ENCODE results near the gene OPHN1.

OPHN1 gene

GRCh38 chrX:68183612-68184214, 249.6 kb downstream of the OPHN1 start:
- in situ Hi-C loops (cut with MboI; ENCODE audit: low sequenced_read_pairs) = loop anchor here (25.0 kb wide), 1 partner anchor 529 kb away; no protein-coding TSS in a partner anchor

- in situ Hi-C loops (cut with MboI; ENCODE audit: low sequenced_read_pairs) = loop anchor here (25.0 kb wide), 1 partner anchor 532 kb away; no protein-coding TSS in a partner anchor
Observed at GRCh38 chrX:68180579-68180978, 252.7 kb downstream of the OPHN1 start.

DNA sequence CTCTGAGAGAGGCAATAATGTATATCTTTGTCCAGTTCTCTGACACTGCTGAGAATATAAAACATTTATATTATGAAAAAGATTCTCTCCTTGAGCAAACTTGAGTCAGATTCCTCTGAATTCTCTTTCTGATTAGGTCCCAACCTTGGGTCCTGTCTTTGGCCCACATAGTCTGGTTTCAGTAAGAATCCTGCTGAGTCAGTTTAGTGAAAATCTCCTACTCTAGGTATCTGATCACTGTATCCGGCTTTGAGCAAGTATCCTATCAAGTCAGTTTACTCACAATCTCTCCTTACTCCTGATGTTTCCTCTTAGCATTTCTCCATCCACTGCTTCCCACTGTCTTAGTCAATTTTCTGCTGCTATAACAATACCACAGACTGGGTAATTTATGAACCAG, 253.9 kb downstream of the OPHN1 start:
- in situ Hi-C loops (cut with MboI; ENCODE audit: low sequenced_read_pairs) = loop anchor here (25.0 kb wide), 1 partner anchor 533 kb away; no protein-coding TSS in a partner anchor

GRCh38 chrX:68177542-68177941, 255.8 kb downstream of the OPHN1 start:
- in situ Hi-C loops (cut with MboI; ENCODE audit: low sequenced_read_pairs) = loop anchor here (25.0 kb wide), 1 partner anchor 535 kb away; no protein-coding TSS in a partner anchor

- in situ Hi-C loops (cut with MboI; ENCODE audit: low sequenced_read_pairs) = loop anchor here (25.0 kb wide), 1 partner anchor 537 kb away; no protein-coding TSS in a partner anchor
Observed at GRCh38 chrX:68175562-68175961, 257.7 kb downstream of the OPHN1 start.

DNA sequence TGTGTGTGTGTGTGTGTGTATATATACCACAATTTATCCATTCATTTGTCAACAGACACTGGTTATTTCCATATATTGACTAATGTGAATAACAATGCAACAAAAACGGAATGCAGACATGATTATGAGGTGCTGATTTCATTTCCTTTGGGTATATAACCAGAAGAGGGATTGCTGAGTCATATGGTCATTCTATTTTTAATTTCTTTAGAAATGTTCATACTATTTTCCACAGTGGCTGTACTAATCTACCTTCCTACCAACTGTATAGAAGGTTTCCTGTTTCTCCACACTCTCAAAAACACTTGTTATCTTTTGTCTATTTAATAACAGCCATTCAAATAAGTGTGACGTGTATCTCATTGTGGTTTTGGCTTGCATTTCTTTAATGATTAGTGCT, 269.9 kb downstream of the OPHN1 start:
- in situ Hi-C loops (cut with MboI; ENCODE audit: low sequenced_read_pairs) = no loop called here

GRCh38 chrX:68147848-68148247, 285.4 kb downstream of the OPHN1 start:
- in situ Hi-C loops (cut with MboI; ENCODE audit: low sequenced_read_pairs) = no loop called here

- in situ Hi-C loops (cut with MboI; ENCODE audit: low sequenced_read_pairs) = no loop called here
Observed at GRCh38 chrX:68146054-68146453, 287.2 kb downstream of the OPHN1 start.

GRCh38 chrX:68139791-68140190, 293.5 kb downstream of the OPHN1 start:
- in situ Hi-C loops (cut with MboI; ENCODE audit: low sequenced_read_pairs) = no loop called here

DNA sequence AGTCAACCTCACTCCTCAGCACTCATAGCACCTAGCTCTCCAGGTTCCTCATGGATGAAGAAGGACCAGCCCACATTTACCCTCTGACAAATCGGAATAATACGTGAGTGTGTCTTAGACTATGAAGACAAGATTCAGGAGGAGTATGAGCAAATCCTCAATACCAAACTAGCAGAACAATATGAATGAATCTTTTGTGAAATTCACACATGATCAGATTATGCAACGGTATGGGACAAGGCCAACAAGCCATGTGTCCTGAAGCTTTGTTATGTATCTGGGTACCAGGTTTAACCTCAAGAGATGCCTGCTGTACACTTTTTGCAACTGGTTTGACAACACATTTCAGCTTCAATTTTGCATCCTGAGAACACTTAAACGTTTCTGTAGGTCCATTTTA, 300.1 kb downstream of the OPHN1 start:
- in situ Hi-C loops (cut with MboI; ENCODE audit: low sequenced_read_pairs) = no loop called here

DNA sequence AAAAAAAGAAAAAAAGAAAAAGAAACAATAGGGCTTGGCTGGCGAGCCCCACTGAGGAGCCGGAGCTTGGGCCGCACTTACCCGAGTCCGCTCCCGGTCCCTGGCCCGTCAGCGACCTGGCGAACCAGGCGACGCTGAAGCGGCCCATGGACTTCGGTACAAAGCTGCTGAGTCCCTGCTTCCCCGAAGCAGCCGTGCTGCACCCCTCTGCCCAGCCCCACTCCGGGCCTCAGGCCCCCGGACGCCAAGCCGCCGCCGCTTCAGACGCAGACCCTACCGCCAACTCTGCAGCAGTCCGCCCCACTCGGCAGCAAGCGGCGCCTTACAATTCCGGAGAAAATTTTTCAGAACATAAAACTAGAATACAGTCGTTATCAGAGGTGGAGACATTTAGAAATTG, 300.5 kb downstream of the OPHN1 start:
- in situ Hi-C loops (cut with MboI; ENCODE audit: low sequenced_read_pairs) = no loop called here

DNA sequence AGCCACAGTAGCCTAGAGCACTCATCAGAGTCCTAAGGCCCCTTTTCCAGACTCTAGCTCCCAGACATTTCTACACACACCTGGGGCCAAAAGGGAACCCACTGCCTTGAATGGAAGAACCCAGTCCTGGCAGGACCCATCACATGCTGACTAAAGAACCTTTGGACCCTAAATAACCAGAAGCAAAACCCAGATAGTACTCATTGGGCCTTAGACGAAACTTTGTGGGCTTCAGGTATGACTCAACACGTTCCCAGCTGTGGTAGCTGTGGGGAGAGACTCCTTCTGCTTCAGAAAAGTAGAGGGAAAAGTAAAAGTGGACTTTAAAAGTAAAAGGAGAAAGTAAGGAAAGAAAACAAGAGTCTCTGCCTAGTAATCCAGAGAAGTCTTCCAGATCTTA, 311.5 kb downstream of the OPHN1 start:
- in situ Hi-C loops (cut with MboI; ENCODE audit: low sequenced_read_pairs) = no loop called here

DNA sequence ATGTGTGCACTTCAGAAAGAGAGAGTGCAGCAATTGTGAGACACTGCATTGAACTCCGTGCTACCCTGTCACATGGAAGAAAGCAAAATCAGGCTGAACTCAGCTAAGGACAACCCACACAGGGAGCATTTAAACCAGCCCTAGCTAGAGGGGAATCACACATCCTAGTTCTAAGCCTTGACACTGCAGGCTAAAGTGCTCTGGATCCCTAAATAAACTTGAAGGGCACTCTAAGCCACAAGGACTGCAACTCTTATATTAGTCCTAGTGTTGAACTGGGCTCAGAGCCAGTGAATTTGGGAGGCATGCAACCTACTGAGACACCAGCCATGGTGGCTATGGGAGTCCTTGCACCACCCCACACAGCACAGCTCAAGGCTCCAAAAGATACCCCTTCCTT, 311.9 kb downstream of the OPHN1 start:
- in situ Hi-C loops (cut with MboI; ENCODE audit: low sequenced_read_pairs) = no loop called here

DNA sequence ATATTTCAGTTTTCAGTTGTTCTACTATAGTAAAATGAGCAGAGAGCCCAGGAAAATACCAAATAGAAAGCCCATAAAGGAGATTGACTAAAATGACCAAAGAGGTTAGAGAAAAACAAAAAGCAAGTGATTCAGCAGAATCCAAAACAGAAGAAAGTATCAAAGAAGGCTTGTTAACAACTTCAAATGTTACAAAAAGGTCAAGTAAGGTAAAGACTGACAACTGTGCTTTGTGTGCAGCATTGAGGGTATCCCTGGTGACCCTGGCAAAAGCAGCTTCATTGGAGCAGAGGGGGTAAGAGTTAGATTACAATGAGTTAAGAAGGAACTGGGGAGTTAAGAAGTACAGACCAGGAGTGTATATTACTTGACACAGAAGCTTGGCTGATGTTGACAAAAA, 317.9 kb downstream of the OPHN1 start:
- in situ Hi-C loops (cut with MboI; ENCODE audit: low sequenced_read_pairs) = no loop called here

- in situ Hi-C loops (cut with MboI; ENCODE audit: low sequenced_read_pairs) = no loop called here
Observed at GRCh38 chrX:68114573-68115129, 318.6 kb downstream of the OPHN1 start.

DNA sequence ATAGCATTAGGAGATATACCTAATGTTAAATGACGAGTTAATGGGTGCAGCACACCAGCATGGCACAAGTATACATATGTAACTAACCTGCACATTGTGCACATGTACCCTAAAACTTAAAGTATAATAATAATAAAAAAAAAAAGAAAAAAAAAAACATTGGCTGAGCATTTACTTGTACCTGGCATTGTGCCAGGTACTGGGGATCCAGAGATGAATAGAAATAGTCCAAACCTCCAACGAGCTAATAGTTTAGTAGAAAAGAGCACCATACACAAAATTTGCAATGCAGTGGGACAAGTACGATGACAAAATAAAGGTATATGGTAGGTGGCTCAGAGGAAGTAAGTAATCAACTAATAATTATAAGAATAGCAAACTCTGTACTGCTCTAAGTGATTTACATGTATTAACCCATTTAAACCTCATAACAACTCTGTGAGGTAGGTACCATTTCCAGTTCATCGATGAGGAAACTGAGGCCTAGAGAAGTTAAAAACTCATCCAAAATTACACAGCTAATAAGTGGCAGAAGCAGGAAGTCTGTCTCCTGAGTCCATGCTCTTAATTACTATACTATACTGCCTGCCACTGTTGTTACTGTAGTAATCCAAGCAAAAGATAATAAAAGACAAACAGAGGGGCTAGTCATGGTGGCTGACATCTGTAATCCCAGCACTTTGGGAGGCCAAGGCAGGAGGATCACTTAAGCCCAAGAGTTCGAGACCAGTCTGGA, 319.3 kb downstream of the OPHN1 start:
- in situ Hi-C loops (cut with MboI; ENCODE audit: low sequenced_read_pairs) = no loop called here

GRCh38 chrX:68112321-68112720, 321.0 kb downstream of the OPHN1 start:
- in situ Hi-C loops (cut with MboI; ENCODE audit: low sequenced_read_pairs) = no loop called here

DNA sequence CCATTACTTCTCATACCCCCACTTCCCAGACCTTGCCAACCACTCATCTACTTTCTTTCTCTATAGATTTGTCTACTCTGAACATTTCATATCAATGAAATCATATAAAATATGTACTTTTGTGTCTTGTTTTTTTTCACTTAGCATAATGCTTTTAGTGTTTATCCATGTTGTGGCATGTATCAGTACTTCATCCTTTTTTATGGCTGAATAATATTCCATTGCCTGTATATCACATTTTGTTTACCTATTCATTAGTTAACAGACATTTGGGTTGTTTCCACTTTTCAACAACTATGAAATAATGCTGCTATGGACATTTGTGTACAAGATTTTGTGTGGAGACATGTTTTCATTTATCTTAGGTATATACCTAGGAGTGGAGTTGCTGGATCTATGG, 324.1 kb downstream of the OPHN1 start:
- in situ Hi-C loops (cut with MboI; ENCODE audit: low sequenced_read_pairs) = no loop called here

DNA sequence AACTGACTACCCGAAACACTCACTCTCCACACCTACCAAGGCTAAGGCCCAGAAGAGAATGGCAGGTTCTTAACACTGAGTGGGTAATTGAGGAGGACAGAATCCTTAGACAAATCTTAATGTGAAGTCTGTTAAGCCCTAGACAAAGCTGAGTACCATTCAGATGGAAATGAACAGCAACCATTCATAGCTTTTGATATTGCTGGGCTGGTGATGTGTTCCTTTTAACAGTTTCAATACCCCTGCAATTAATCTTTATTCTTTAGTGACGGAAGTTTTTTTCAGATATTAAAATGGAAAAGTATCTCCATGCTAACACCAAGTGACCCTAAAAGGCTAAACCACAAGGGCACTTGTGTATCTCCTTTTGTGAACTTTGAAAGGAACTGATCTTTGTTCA, 334.9 kb downstream of the OPHN1 start:
- in situ Hi-C loops (cut with MboI; ENCODE audit: low sequenced_read_pairs) = no loop called here

- in situ Hi-C loops (cut with MboI; ENCODE audit: low sequenced_read_pairs) = no loop called here
Observed at GRCh38 chrX:68090266-68090665, 343.0 kb downstream of the OPHN1 start.

- in situ Hi-C loops (cut with MboI; ENCODE audit: low sequenced_read_pairs) = no loop called here
Observed at GRCh38 chrX:68087526-68087925, 345.8 kb downstream of the OPHN1 start.

GRCh38 chrX:68086709-68087108, 346.6 kb downstream of the OPHN1 start:
- in situ Hi-C loops (cut with MboI; ENCODE audit: low sequenced_read_pairs) = no loop called here

Measured in HL-60/S4 treated with phorbol 12-myristate 13-acetate at 8.2 ng/mL for 4 days and 3 days (cell line).